Fibroblast of skin of right quadriceps (primary cell): Measurements from ENCODE around the gene ATF6B.

Experiments
- DNase-seq: peaks from one replicate; pipeline ENCODE4 v3.0.0-alpha.2; 2013

Gene ATF6B

GRCh38 chr6:32129297-32130088 is 1.4 kb upstream of the ATF6B start:
- DNase-seq: no peak

- DNase-seq: no peak
Observed at GRCh38 chr6:32128751-32129296, 778 bp upstream of the ATF6B start.

- DNase-seq: no peak
Observed at GRCh38 chr6:32127409-32127716, 683 bp downstream of the ATF6B start.

GRCh38 chr6:32126880-32127279 is 1.2 kb downstream of the ATF6B start:
- no peak for DNase-seq

- no peak for DNase-seq
Observed at GRCh38 chr6:32123681-32124080, 4.4 kb downstream of the ATF6B start.

- DNase-seq: no peak
Observed at GRCh38 chr6:32120573-32121059, 7.4 kb downstream of the ATF6B start.

- peak; percentile 77 for DNase-seq
Observed at GRCh38 chr6:32118782-32119628, 9.0 kb downstream of the ATF6B start.

GRCh38 chr6:32117461-32117860 is 10.6 kb downstream of the ATF6B start:
- DNase-seq: no peak

- peak; percentile 29 for DNase-seq
Observed at GRCh38 chr6:32116674-32117073, 11.4 kb downstream of the ATF6B start.

- no peak for DNase-seq
Observed at GRCh38 chr6:32115623-32116022, 12.4 kb downstream of the ATF6B start.

GRCh38 chr6:32114796-32115195 is 13.2 kb downstream of the ATF6B start:
- peak; percentile 83 for DNase-seq

GRCh38 chr6:32113386-32114352 is 14.4 kb downstream of the ATF6B start:
- DNase-seq: peak; percentile 78

- no peak for DNase-seq
Observed at GRCh38 chr6:32112431-32112980, 15.5 kb downstream of the ATF6B start.

GRCh38 chr6:32111424-32112066 is 16.5 kb downstream of the ATF6B start:
- DNase-seq: no peak

- no peak for DNase-seq
Observed at GRCh38 chr6:32110632-32111031, 17.4 kb downstream of the ATF6B start.

GRCh38 chr6:32109765-32110160 is 18.3 kb downstream of the ATF6B start:
- DNase-seq: no peak

GRCh38 chr6:32109114-32109764 is 18.8 kb downstream of the ATF6B start, which contains the start of gene TNXB:
TNXB (minus strand) TSS chr6:32109338; CDS start chr6:32098198, 11,140 bp downstream.
- DNase-seq: no peak

- no peak for DNase-seq
Observed at GRCh38 chr6:32108727-32109113, 19.3 kb downstream of the ATF6B start.

GRCh38 chr6:32108094-32108627 is 19.9 kb downstream of the ATF6B start:
- DNase-seq: peak; percentile 31

- DNase-seq: peak; percentile 39
Observed at GRCh38 chr6:32107406-32107805, 20.6 kb downstream of the ATF6B start.

- DNase-seq: no peak
Observed at GRCh38 chr6:32105433-32105832, 22.6 kb downstream of the ATF6B start.
